MG63 (cell line): ENCODE data around the gene KSR2. TPM values are rescaled to one million over a fixed set of nuclear protein-coding genes. Genes with fewer than 3 reads are reported as not detected.
A peak's percentile ranks its signal among the peaks of the same experiment; 100 is the strongest.

Experiments used
- DNase-seq: peaks from one replicate; pipeline ENCODE4 v3.0.0-alpha.2; 2020
- H3K27me3 ChIP-seq: fragments of 250-450 bp; sonication (Bioruptor Pico); 2 replicates; pipeline ENCODE4 v1.5.1; 2020; ENCODE audit warnings: mild to moderate bottlenecking, moderate library complexity
- H3K36me3 ChIP-seq: fragments of 250-450 bp; sonication (Bioruptor Pico); 2 replicates; pipeline ENCODE4 v1.5.1; 2020; ENCODE audit warnings: mild to moderate bottlenecking, moderate library complexity
- H3K4me3 ChIP-seq: fragments of 250-450 bp; sonication (Bioruptor Pico); 2 replicates; pipeline ENCODE4 v1.5.1; 2020; ENCODE audit warnings: mild to moderate bottlenecking, moderate library complexity
- H3K9me3 ChIP-seq: fragments of 250-450 bp; sonication (Bioruptor Pico); 2 replicates; pipeline ENCODE4 v1.5.1; 2020; ENCODE audit warnings: mild to moderate bottlenecking, moderate library complexity
- total RNA-seq: library from RNA; depleted of rRNA; stranded (reverse); fragments of >200 nt; shearing (Covaris generic); gene quantifications from 2 replicates; pipeline ENCODE4 v1.2.3, GENCODE V29; 2014; ENCODE audit warnings: low replicate concordance

The KSR2 gene
- total RNA-seq, 1 experiment from 2014 or later = not detected

GRCh38 chr12:117461732-117462131, 507.1 kb downstream of the KSR2 start:
- H3K9me3 ChIP-seq = no peaks in the 10 kb centered on the region
- no peaks in the 10 kb centered on the region for H3K27me3 ChIP-seq
- no peak overlapping the region for H3K4me3 ChIP-seq
- DNase-seq = no peak
- H3K36me3 ChIP-seq = no peaks in the 10 kb centered on the region

GRCh38 chr12:117459229-117459628, 509.6 kb downstream of the KSR2 start:
- H3K4me3 ChIP-seq = no peak overlapping the region
- no peak for DNase-seq
- H3K9me3 ChIP-seq = no peaks in the 10 kb centered on the region
- H3K27me3 ChIP-seq = no peaks in the 10 kb centered on the region
- no peaks in the 10 kb centered on the region for H3K36me3 ChIP-seq

DNA sequence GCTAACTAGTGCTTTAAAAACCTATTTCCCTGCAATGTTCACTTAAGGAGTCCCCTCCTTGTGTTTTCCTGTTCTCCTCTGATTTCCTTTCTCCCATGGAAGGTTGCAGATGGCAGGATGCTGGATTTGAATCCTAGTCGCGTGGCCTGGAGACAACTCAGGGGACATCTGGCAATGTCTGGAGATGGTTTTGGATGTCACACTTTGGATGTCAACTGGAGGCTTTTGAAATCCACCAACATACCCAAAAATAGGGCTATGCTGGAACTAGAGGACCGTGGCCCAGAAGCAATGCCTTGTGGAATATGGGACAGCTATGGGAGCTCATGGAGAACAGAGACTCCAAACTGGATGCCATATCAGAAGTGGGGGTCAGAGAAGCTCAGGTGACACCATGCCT, 511.6 kb downstream of the KSR2 start:
- DNase-seq = no peak
- H3K9me3 ChIP-seq = no peaks in the 10 kb centered on the region
- H3K36me3 ChIP-seq = no peaks in the 10 kb centered on the region
- H3K27me3 ChIP-seq = no peaks in the 10 kb centered on the region
- no peak overlapping the region for H3K4me3 ChIP-seq

- no peaks in the 10 kb centered on the region for H3K27me3 ChIP-seq
- no peak for DNase-seq
- no peaks in the 10 kb centered on the region for H3K36me3 ChIP-seq
- no peaks in the 10 kb centered on the region for H3K9me3 ChIP-seq
- H3K4me3 ChIP-seq = no peak overlapping the region
These were observed 512.7 kb downstream of the KSR2 start for GRCh38 chr12:117456076-117456475.

GRCh38 chr12:117453961-117454360, 514.8 kb downstream of the KSR2 start:
- Histone ChIP-seq H3K9me3 (no peaks in the 10 kb centered on the region), H3K27me3 (no peaks in the 10 kb centered on the region), H3K36me3 (no peaks in the 10 kb centered on the region), H3K4me3 (no peak overlapping the region)
- no peak for DNase-seq

DNA sequence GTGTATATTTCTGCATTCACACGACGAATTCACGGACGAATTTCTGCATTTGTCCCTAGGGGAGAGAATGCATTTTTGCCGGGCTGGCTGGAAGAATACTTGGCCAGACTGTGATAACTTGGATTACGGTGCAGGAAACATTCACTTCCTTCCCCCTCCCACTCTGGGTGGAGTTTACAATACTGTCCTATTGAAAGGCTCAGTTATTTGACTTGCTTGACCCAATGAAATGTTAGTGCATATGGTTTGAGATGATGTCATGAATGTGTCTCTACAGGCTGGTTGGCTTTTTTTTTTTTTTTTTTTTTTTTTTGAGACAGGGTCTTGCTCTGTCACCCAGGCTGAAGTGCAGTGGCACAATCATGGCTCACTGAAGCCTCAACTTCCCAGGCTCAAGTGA, 516.7 kb downstream of the KSR2 start:
- DNase-seq = no peak
- H3K36me3 ChIP-seq = no peaks in the 10 kb centered on the region
- H3K27me3 ChIP-seq = no peaks in the 10 kb centered on the region
- H3K9me3 ChIP-seq = no peaks in the 10 kb centered on the region
- H3K4me3 ChIP-seq = no peak overlapping the region

DNA sequence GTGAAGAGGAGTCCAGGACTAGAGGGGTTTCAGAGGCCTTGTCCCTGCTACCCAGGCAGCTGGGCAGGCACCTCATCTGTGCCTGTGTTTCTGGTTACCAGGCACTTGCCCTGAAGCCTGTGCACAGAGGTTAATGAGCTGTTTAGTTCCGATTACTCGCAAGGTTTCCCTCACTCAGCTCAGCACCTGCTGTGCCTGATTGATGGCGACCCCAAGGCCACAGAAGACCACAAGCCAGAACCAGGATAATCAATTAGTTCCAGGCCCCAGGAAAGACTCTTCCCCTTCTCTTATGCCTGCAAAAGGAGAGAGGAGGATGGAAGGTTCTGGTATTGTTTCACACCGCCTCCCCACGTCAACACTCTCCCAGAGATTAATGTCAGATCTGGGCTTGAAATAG, 518.6 kb downstream of the KSR2 start:
- no peak for DNase-seq
- H3K36me3 ChIP-seq = no peaks in the 10 kb centered on the region
- H3K4me3 ChIP-seq = no peak overlapping the region
- H3K9me3 ChIP-seq = no peaks in the 10 kb centered on the region
- no peaks in the 10 kb centered on the region for H3K27me3 ChIP-seq

- Histone ChIP-seq H3K9me3 (no peaks in the 10 kb centered on the region), H3K27me3 (no peaks in the 10 kb centered on the region), H3K36me3 (no peaks in the 10 kb centered on the region), H3K4me3 (no peak overlapping the region)
- no peak for DNase-seq
These were observed 521.0 kb downstream of the KSR2 start for GRCh38 chr12:117447665-117448366.

- H3K4me3 ChIP-seq = no peak overlapping the region
- DNase-seq = no peak
These were observed 524.0 kb downstream of the KSR2 start for GRCh38 chr12:117444781-117445180.

DNA sequence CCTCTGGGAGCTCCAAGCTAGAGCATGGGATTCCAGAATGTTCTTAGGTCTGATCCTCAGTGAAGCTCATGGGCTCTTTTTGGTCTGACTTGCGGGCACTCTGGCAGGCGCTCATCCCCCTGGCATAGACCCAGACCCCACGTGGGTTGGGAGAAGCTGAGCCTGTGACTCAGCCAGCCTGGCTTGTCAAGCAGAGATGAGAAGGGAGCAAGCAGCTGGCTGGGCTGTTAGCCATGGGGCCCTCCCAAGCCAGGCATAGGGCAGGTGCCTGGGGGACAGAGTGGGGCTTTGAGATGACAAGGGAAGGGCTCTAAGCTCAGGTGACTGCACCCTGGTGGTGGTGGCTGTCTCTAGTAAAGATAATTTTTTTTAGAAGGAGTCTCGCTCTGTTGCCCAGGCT, 527.0 kb downstream of the KSR2 start:
- no peak overlapping the region for H3K4me3 ChIP-seq
- no peaks in the 10 kb centered on the region for H3K36me3 ChIP-seq
- H3K9me3 ChIP-seq = no peaks in the 10 kb centered on the region
- no peaks in the 10 kb centered on the region for H3K27me3 ChIP-seq
- peak; percentile 90 for DNase-seq

More at GRCh38 chr12:117444781-117445180, 524.0 kb downstream of the KSR2 start:
- H3K9me3 ChIP-seq = no peaks in the 10 kb centered on the region
- no peaks in the 10 kb centered on the region for H3K27me3 ChIP-seq
- no peaks in the 10 kb centered on the region for H3K36me3 ChIP-seq

GRCh38 chr12:117440384-117440783, 528.4 kb downstream of the KSR2 start:
- DNase-seq = no peak
- no peak overlapping the region for H3K4me3 ChIP-seq
- no peaks in the 10 kb centered on the region for H3K9me3 ChIP-seq
- H3K36me3 ChIP-seq = no peaks in the 10 kb centered on the region
- H3K27me3 ChIP-seq = no peaks in the 10 kb centered on the region

DNA sequence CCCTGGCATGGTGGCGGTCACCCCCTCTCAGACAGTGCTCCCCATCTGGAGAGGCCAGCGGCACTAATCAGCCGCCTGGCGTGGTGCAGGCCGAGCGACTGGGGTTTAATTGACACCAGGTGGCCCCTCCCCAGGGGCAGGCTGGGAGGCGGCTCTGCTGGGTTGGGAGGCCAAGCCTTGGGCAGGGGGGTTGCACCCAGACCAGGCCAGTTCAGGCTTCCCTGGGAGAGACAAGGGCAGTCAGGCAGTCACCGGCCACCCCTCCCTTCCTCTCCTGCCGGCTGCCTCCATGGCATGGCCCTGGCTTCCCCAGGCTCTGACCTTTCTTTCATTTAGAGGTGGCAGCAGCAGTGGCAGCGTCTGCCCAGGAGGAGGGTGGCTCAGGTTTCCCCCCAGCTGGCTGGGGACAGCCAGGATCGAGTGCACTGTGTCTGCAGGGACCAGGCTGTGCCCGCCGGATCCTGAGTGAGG, 529.2 kb downstream of the KSR2 start:
- Histone ChIP-seq H3K36me3 (no peaks in the 10 kb centered on the region), H3K9me3 (no peaks in the 10 kb centered on the region), H3K27me3 (no peaks in the 10 kb centered on the region), H3K4me3 (no peak overlapping the region)
- DNase-seq = no peak

DNA sequence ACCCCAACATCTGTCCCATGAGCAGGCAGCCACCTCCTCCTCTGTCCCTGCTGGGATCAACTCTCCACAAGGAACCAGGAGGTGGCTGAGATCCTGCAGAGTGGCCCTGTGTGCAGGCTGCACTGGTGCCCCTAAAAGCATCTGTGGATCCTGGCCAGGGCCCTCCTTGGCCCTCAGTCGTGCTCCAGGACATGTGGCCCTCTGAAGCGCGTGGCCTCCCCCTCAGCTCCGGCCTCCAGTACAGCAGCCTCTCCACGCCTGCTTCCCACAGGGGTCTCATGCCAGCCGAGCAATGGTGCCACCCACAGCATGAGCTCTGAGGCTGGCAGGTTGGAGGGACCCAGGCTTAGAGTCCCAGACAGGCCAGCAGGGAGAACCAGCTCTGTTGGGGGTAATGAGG, 530.0 kb downstream of the KSR2 start:
- DNase-seq = no peak
- no peaks in the 10 kb centered on the region for H3K9me3 ChIP-seq
- no peak overlapping the region for H3K4me3 ChIP-seq

GRCh38 chr12:117437516-117438255, 531.1 kb downstream of the KSR2 start:
- Histone ChIP-seq H3K27me3 (no peaks in the 10 kb centered on the region), H3K4me3 (no peak overlapping the region), H3K36me3 (no peaks in the 10 kb centered on the region), H3K9me3 (no peaks in the 10 kb centered on the region)
- DNase-seq = no peak

More for the DNA sequence above, 530.0 kb downstream of the KSR2 start:
- Histone ChIP-seq H3K36me3 (no peaks in the 10 kb centered on the region), H3K27me3 (no peaks in the 10 kb centered on the region)

DNA sequence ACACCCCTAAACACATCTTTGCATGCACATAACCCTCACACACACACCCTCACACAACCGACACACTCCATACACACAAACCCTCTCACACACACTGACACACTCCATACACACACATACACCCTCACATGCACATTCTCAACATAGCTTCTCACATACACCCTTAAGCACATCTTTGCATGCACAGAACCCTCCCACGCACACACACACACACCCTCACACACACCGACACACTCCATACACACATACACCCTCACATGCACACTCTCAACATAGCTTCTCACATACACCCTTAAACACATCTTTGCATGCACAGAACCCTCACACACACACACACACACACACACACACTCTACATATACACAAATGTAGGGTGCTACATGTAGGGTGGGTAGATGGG, 534.9 kb downstream of the KSR2 start:
- no peaks in the 10 kb centered on the region for H3K9me3 ChIP-seq
- H3K27me3 ChIP-seq = no peaks in the 10 kb centered on the region
- DNase-seq = no peak
- H3K36me3 ChIP-seq = no peaks in the 10 kb centered on the region
- no peak overlapping the region for H3K4me3 ChIP-seq

- Histone ChIP-seq H3K9me3 (no peaks in the 10 kb centered on the region), H3K27me3 (no peaks in the 10 kb centered on the region), H3K4me3 (no peak overlapping the region), H3K36me3 (no peaks in the 10 kb centered on the region)
- DNase-seq = no peak
These were observed 538.5 kb downstream of the KSR2 start for GRCh38 chr12:117430246-117430645.

DNA sequence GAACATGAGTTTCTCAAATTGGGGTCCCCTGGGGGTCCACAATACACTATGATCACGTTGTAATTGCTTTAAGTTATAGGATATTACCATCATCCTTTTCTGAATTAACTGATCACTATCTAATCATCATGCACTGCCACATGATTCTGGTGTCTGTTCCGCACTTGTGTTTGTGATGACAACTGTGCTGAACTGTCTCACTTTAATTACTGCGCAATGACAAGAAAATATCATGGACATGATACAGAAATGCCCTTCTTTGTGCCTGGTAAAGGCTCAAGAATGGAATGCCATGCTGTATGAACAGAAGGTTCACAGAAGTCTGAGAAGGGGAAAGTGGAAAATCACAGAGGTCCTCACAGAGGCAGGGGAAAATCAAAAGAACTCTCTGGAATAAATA, 541.6 kb downstream of the KSR2 start:
- Histone ChIP-seq H3K9me3 (no peaks in the 10 kb centered on the region), H3K4me3 (no peak overlapping the region), H3K36me3 (no peaks in the 10 kb centered on the region), H3K27me3 (no peaks in the 10 kb centered on the region)
- DNase-seq = no peak

DNA sequence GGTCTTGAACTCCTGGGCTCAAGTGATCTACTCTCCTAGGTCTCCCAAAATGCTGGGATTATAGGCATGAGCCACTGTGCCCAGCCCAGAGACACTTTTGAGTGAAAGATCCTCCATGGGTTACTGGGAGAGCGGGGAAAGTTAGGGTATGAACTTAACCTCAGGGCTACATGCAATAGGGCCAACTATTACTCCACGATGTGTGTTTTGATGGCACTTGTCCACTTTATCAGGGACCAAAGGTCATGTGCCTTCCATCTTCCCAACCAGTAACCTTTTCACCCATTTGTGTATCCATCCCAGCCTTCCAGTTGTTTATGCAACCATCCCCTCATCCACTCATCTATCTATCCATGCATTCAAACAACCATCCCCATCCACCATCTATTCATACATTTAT, 546.8 kb downstream of the KSR2 start:
- H3K36me3 ChIP-seq = no peaks in the 10 kb centered on the region
- H3K4me3 ChIP-seq = no peak overlapping the region
- H3K9me3 ChIP-seq = no peaks in the 10 kb centered on the region
- DNase-seq = no peak
- H3K27me3 ChIP-seq = no peaks in the 10 kb centered on the region
